T follicular helper cell (primary cell): ENCODE results near the gene HACL1.
"Not testable (repeated sequence)": the region's sequence is repeated elsewhere in the genome, so short reads cannot be mapped to it uniquely, and the experiment has no call there.

ENCODE experiments used
- DNase-seq: peaks from one replicate; pipeline ENCODE4 v3.0.0-alpha.2; 2020; ENCODE audit warnings: low read depth

HACL1 gene

GRCh38 chr3:15579051-15579450, 22.3 kb downstream of the HACL1 start:
- DNase-seq, result no peak

GRCh38 chr3:15578289-15578867, 23.0 kb downstream of the HACL1 start:
- no peak for DNase-seq

GRCh38 chr3:15576475-15576874, 24.9 kb downstream of the HACL1 start:
- DNase-seq, result no peak

GRCh38 chr3:15575446-15575845, 25.9 kb downstream of the HACL1 start:
- no peak for DNase-seq

- no peak for DNase-seq
Measured at GRCh38 chr3:15572138-15572537, 29.2 kb downstream of the HACL1 start.

GRCh38 chr3:15563190-15563589, 38.2 kb downstream of the HACL1 start:
- no peak for DNase-seq

- DNase-seq, result no peak
Measured at GRCh38 chr3:15562560-15562959, 38.8 kb downstream of the HACL1 start.

- DNase-seq, result no peak
Measured at GRCh38 chr3:15558581-15558980, 42.8 kb downstream of the HACL1 start.

- DNase-seq, result peak; percentile 43
Measured at GRCh38 chr3:15557511-15557946, 43.8 kb downstream of the HACL1 start.

GRCh38 chr3:15556512-15556911, 44.9 kb downstream of the HACL1 start:
- no peak for DNase-seq

GRCh38 chr3:15553749-15554148, 47.6 kb downstream of the HACL1 start:
- no peak for DNase-seq

GRCh38 chr3:15551902-15552301, 49.5 kb downstream of the HACL1 start:
- DNase-seq, result no peak

- DNase-seq, result no peak
Measured at GRCh38 chr3:15549846-15550245, 51.5 kb downstream of the HACL1 start.

- DNase-seq, result no peak
Measured at GRCh38 chr3:15542614-15543013, 58.8 kb downstream of the HACL1 start.

GRCh38 chr3:15541371-15541770, 60.0 kb downstream of the HACL1 start:
- no peak for DNase-seq

- no peak for DNase-seq
Measured at GRCh38 chr3:15539066-15539465, 62.3 kb downstream of the HACL1 start.

GRCh38 chr3:15538345-15538744, 63.0 kb downstream of the HACL1 start:
- DNase-seq, result no peak

GRCh38 chr3:15536856-15537255, 64.5 kb downstream of the HACL1 start:
- no peak for DNase-seq

GRCh38 chr3:15535732-15536131, 65.6 kb downstream of the HACL1 start:
- no peak for DNase-seq

- DNase-seq, result not testable (repeated sequence)
Measured at GRCh38 chr3:15532614-15533013, 68.8 kb downstream of the HACL1 start.

GRCh38 chr3:15531346-15531745, 70.0 kb downstream of the HACL1 start:
- DNase-seq, result no peak

- DNase-seq, result no peak
Measured at GRCh38 chr3:15528854-15529537, 72.4 kb downstream of the HACL1 start.

GRCh38 chr3:15527031-15527459, 74.3 kb downstream of the HACL1 start:
- DNase-seq, result no peak

- DNase-seq, result no peak
Measured at GRCh38 chr3:15525790-15526189, 75.6 kb downstream of the HACL1 start.
